Astrocyte of the hippocampus (primary cell): Measurements from ENCODE around the gene TNNI3K.

Experiments
- DNase-seq: peaks from one replicate; pipeline ENCODE4 v3.0.0; 2011; ENCODE audit warnings: low read depth, low spot score

The TNNI3K gene

GRCh38 chr1:74280642-74281396 is 45.6 kb downstream of the TNNI3K start:
- DNase-seq, result no peak

GRCh38 chr1:74286414-74286813 is 51.2 kb downstream of the TNNI3K start:
- DNase-seq, result no peak

DNA sequence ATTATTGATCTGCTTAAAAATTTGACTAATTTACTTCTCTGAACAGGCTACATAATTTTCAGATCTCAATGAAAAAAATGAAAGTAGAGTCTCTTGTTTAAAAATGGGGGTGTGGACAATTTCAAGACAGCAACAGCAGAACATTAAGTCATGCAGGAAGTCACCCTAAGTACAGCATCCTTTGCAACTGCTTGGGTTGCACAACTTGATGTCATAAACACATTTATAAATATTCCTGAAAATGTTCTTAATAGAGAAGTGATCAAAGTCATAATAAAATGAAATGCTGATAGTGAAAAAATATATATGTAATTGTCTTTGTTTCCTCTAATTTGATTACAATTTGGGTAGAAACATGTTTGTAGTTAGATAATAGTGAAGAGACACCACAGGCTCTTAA is 79.3 kb downstream of the TNNI3K start:
- DNase-seq, result no peak

GRCh38 chr1:74316302-74316701 is 81.1 kb downstream of the TNNI3K start:
- DNase-seq, result no peak

DNA sequence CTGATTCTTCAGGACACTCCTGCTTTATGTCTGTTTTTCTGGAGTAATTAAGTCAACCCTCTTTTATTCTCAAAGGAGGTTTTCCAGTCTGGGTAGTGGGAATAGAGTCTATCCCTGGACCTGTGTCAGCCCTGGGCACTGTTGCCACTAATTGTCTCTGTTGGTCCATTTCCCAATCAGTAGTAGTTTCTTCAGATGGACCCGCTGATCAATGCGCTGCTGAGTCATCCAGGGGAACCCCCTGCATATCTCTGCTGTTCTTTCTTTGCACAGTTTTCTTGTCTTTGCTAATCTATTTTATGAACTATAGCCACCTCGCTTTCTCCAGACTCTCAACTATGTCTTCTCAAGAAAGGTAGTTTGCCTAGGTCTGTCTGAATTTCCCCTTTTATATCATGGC is 82.5 kb downstream of the TNNI3K start:
- DNase-seq, result peak; percentile 1

GRCh38 chr1:74323937-74324473 is 88.8 kb downstream of the TNNI3K start:
- DNase-seq, result peak; percentile 37

- peak; percentile 14 for DNase-seq
These were observed 89.7 kb downstream of the TNNI3K start for GRCh38 chr1:74324684-74325448.

DNA sequence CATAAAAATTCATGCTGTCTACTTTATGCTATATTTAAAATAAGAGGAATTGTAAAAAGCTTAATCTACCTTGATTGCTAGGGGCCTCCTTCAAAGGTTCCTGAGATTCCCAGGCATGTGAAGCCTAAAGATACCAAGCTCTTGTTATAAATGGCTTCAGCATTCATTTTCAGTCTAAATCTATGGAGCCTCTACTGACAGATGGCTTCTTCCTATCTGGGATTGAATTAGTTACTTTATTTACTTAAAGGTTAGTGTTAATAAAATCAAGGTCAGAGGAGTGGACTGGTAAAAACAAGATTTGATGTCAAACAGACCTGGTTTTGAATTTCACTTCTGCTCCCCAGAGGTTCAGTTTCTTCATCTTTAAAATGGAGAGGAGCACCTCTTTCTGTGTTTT is 93.7 kb downstream of the TNNI3K start:
- DNase-seq, result no peak

GRCh38 chr1:74333244-74333643 is 98.1 kb downstream of the TNNI3K start:
- no peak for DNase-seq

- DNase-seq, result peak; percentile 53
These were observed 99.0 kb downstream of the TNNI3K start for GRCh38 chr1:74334147-74334546.

GRCh38 chr1:74340656-74341055 is 105.5 kb downstream of the TNNI3K start:
- DNase-seq, result no peak

DNA sequence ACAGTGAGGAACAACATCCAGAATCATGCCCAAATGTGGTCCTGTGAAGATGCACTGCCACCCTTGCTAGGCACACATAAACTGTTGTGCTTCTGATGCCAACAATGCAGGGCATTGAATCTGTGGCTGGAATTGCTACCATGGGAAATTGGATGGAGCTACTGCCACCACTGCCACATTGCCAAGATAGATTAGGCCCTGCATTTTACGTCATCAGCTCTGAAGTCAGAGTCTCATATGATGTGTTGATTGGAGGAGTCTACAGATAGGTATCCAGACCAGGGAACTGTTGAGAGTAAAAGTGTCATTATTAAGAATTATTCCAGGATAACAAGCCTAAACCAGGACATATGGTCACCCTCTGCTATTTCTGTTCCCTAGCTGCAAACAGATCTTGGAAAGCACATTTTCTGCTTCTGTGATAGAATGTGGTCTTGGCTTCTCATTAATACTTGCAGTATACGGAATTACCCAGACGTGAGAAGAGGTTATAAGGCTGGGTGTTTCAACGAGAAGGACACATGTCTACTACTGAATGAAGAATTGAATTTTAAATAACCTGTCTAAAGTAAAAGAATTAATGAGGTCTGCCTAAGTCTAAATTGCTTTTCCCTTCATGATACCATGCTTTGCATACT is 106.6 kb downstream of the TNNI3K start:
- no peak for DNase-seq

- DNase-seq, result no peak
These were observed 108.0 kb downstream of the TNNI3K start for GRCh38 chr1:74343216-74343615.

- no peak for DNase-seq
These were observed 109.2 kb downstream of the TNNI3K start for GRCh38 chr1:74344387-74344786.

GRCh38 chr1:74356493-74356892 is 121.3 kb downstream of the TNNI3K start:
- DNase-seq, result peak; percentile 35

DNA sequence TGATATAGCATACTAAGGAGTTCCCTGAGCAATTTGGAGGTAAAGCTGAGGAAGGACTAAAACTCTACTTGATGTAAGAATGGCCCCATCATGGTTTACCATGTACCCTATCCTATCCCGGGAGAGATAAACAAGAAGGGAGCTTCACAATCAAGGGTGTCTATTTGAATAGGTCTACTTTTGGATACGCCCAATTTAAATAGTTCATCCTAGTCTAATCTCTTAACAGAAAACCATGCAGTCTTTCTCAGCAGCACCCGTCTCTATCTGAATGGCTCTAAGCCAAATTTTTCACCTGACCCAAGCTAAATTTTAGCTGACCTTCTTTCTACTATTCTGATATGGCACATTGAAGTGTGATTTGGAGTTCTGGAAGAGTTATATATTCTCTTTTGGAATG is 122.0 kb downstream of the TNNI3K start:
- no peak for DNase-seq

- DNase-seq, result no peak
These were observed 122.6 kb downstream of the TNNI3K start for GRCh38 chr1:74357756-74358155.

DNA sequence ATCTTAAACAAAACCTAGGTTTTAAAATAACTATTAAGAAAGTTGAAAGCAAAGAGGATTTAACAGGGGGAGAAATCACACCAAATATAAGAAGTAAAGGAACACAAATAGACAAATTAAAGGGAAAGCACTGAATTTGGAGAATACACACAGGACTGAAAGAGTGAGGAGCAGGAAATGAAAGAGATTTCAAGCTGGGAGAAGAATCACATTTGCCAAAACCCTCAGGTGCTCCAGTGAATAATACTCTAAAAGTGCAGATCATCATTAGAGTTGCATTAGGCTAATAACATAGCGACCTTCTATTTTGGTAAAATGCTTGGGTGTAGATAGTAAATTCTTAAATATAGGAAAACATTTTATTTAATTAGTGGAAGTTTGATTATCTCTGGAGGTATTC is 127.5 kb downstream of the TNNI3K start:
- no peak for DNase-seq

DNA sequence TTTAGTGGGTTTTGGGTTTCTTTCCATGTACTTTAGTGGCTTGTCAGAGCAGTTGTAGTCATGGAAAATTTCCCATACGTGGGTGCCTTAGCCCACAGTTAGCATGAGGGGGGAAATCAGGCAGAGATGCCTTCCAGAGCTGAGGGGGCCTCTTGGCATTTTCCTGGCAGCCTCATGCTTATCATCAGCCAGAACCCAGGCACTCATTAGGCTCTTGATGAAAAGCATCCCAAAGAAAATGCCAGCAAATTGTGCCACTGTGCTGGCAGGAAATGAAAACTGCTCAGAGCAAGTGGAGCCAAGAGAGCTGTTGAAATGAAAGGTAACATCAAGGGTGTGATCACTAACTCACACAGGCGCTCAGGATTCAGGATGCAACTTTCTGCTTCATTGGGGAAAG is 128.0 kb downstream of the TNNI3K start:
- DNase-seq, result peak; percentile 64

- DNase-seq, result no peak
These were observed 132.1 kb downstream of the TNNI3K start for GRCh38 chr1:74367175-74367813.

DNA sequence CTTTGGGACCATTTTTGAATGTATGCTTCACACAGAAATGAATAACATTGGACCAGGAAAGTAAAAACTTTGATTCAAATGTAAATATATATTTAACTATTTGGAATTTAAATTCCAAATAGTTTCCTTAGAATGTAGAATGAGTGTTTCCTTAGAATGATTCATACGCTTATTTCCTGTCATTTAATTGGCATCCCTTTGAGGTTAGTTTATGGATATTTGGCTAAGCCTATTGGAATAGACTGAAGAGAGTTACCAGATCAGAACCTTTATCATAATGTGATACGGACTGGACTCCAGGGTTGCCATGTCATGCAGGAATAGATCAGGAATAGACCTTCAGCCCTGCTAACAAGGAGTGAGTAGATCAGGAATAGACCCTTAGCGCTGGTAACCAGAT is 133.1 kb downstream of the TNNI3K start:
- peak; percentile 6 for DNase-seq

DNA sequence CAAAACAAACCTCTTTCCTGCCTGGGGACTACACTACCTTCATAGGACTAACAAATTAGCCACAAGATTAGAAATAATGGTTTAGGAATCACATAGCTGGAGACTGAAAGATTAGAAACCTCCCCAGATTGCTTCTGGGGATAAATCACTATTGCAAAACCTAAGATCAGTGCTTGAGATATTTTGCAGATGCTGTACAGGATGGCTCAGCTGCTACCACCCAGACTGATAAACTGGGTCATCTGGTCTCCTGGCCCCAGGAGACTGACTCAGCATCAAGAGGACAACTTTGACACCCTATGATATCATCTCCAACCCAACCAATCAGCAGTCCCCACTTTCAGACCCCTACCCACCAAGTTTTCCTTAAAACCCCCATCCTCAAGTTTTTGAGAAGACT is 140.2 kb downstream of the TNNI3K start:
- no peak for DNase-seq
